ENCODE data around the gene WDR64. TPM values are rescaled to one million over a fixed set of nuclear protein-coding genes. Genes with fewer than 3 reads are reported as not detected.

The WDR64 gene
- total and polyA plus RNA-seq, 8 donors: not detected

DNA sequence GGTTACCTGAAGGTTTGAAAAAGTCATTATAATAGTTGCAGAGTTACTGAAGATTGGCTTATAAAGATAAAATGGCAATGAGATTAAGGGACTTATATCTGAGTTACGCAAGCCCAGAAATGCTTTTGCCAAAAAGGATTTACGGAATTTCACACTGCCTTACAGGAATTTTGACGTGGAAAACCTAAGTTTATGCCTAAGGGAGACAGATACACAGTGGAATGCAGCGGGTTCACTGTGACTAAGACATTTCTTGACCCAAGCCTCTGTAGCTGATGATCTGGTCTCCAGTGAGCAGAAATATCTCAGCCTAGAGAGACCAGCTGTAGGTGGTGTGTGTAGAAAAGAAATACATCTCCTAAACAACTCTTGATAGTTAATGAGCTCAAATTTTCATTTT, 185.8 kb downstream of the WDR64 start:
- WGBS, 2 donors: 74 to 79% methylated on average over 4 of the region's 4 CpGs
- TF ChIP-seq, protein P1, sequence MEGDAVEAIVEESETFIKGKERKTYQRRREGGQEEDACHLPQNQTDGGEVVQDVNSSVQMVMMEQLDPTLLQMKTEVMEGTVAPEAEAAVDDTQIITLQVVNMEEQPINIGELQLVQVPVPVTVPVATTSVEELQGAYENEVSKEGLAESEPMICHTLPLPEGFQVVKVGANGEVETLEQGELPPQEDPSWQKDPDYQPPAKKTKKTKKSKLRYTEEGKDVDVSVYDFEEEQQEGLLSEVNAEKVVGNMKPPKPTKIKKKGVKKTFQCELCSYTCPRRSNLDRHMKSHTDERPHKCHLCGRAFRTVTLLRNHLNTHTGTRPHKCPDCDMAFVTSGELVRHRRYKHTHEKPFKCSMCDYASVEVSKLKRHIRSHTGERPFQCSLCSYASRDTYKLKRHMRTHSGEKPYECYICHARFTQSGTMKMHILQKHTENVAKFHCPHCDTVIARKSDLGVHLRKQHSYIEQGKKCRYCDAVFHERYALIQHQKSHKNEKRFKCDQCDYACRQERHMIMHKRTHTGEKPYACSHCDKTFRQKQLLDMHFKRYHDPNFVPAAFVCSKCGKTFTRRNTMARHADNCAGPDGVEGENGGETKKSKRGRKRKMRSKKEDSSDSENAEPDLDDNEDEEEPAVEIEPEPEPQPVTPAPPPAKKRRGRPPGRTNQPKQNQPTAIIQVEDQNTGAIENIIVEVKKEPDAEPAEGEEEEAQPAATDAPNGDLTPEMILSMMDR (IDR thresholded peaks at IDR 0.05): no peak
- intact Hi-C loops (cut with DNase I): no loop called here

DNA sequence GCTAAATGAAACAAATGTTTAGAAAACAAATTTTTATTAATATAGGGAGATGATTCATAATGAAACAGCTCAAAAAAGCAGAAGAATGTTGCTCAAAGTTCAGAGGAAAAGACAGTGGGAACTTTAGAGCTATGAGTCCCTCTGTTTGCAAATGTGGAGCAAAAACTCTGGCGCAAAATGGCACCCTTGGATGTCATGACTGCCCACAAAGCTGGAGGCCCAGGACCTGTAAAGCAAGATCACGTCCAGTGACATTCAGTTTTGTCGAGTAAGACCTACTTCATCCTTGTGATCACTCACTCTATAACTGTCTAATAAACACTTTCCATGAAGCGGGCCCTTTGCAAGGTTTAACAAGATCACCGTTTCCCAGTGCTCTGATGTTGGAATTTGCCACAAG, 186.8 kb downstream of the WDR64 start:
- Histone ChIP-seq H3K4me1 (no peaks in the 10 kb centered on the region), H3K36me3 (no peaks in the 10 kb centered on the region), H3K9me3 (no peaks in the 10 kb centered on the region), H3K4me3 (no peak overlapping the region), H3K27me3 (no peaks in the 10 kb centered on the region), H3K27ac (no peak overlapping the region)
- TF ChIP-seq, protein P1 (IDR thresholded peaks at IDR 0.05): no peak
- intact Hi-C loops (cut with DNase I): no loop called here
- no peak for DNase-seq
- FAIRE-seq: no peak
- ATAC-seq: no peak
- 85 to 95% methylated on average over 5 of the region's 5 CpGs for WGBS, 2 donors

More for the DNA sequence above, 185.8 kb downstream of the WDR64 start:
- FAIRE-seq (no peak), DNase-seq (no peak), ATAC-seq (no peak)
- Histone ChIP-seq H3K4me1 (no peaks in the 10 kb centered on the region), H3K27me3 (no peaks in the 10 kb centered on the region), H3K9me3 (no peaks in the 10 kb centered on the region), H3K4me3 (no peak overlapping the region), H3K27ac (no peak overlapping the region), H3K36me3 (no peaks in the 10 kb centered on the region)

GRCh38 chr1:241839369-241839979, 187.4 kb downstream of the WDR64 start:
- intact Hi-C loops (cut with DNase I): no loop called here
- Histone ChIP-seq H3K9me3 (no peaks in the 10 kb centered on the region), H3K36me3 (no peaks in the 10 kb centered on the region), H3K27ac (no peak overlapping the region), H3K4me3 (no peak overlapping the region), H3K27me3 (no peaks in the 10 kb centered on the region), H3K4me1 (no peaks in the 10 kb centered on the region)
- FAIRE-seq: no peak
- peak in 1 of 4 donors; percentile 39 for ATAC-seq
- TF ChIP-seq, protein P1 (IDR thresholded peaks at IDR 0.05): no peak
- 67 to 89% methylated on average over 6 of the region's 6 CpGs for WGBS, 2 donors
- no peak for DNase-seq

DNA sequence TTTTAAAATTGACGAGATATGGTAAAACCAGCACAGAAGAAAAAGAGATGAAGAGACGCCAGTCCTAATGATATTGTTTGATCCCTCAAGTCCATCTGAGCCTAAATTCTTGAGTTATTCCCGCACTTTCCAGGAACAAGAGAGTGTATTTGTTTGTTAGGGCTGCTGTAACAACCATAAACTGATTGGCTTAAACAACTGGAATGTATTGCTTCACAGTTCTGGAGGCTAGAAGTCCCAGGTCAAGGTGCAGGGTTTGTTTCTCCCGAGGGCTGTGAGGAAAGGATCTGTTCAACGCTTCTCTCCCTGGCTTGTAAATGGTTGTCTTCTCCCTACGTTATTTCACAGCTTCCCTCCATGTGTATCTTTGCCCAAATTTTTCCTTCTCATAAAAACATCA, 188.1 kb downstream of the WDR64 start:
- Histone ChIP-seq H3K27me3 (no peaks in the 10 kb centered on the region), H3K27ac (no peak overlapping the region), H3K9me3 (no peaks in the 10 kb centered on the region), H3K4me3 (no peak overlapping the region), H3K4me1 (no peaks in the 10 kb centered on the region), H3K36me3 (no peaks in the 10 kb centered on the region)
- TF ChIP-seq, protein P1 (IDR thresholded peaks at IDR 0.05): no peak
- 79 to 84% methylated on average over 6 of the region's 6 CpGs for WGBS, 2 donors
- intact Hi-C loops (cut with DNase I): no loop called here
- DNase-seq (no peak), FAIRE-seq (no peak), ATAC-seq (no peak)

GRCh38 chr1:241841691-241842090, 189.6 kb downstream of the WDR64 start:
- WGBS, 2 donors: 75 to 85% methylated on average over 3 of the region's 3 CpGs
- no peak overlapping the region for H3K4me3 ChIP-seq
- no peaks in the 10 kb centered on the region for H3K4me1 ChIP-seq
- no peaks in the 10 kb centered on the region for H3K27me3 ChIP-seq
- intact Hi-C loops (cut with DNase I): no loop called here
- TF ChIP-seq, protein P1 (IDR thresholded peaks at IDR 0.05): no peak
- FAIRE-seq (no peak), DNase-seq (no peak), ATAC-seq (no peak)
- H3K36me3 ChIP-seq: no peaks in the 10 kb centered on the region
- H3K27ac ChIP-seq: no peak overlapping the region
- H3K9me3 ChIP-seq: no peaks in the 10 kb centered on the region

Measured in pancreas (tissue), 10 donors.